Keratinocyte (primary cell): ENCODE data around the gene F7. TPM values are rescaled to one million over a fixed set of nuclear protein-coding genes. Genes with fewer than 3 reads are reported as not detected.

Experiments used
- DNase-seq: peaks from one replicate; pipeline ENCODE4 v3.0.0-alpha.2; 2011; ENCODE audit warnings: low read depth, missing footprints, low spot score
- FAIRE-seq: peaks from 2 replicates; lab custom pipeline; 2011; peaks lifted over from hg19 to GRCh38; lab: Jason Lieb, UNC
- H2AFZ ChIP-seq: 2 replicates; pipeline ENCODE4 v1.6.0; 2012; ENCODE audit warnings: low read length, control low read depth, inconsistent platforms; ENCODE audit not compliant: control insufficient read depth
- H3K27ac ChIP-seq: 2 replicates; pipeline ENCODE4 v1.5.1; 2011; ENCODE audit warnings: low read length; ENCODE audit not compliant: control insufficient read depth, insufficient read depth
- H3K27me3 ChIP-seq: 3 replicates; pipeline ENCODE4 v1.6.0; 2011; ENCODE audit warnings: low read length; ENCODE audit not compliant: control insufficient read depth, insufficient read depth; ENCODE audit errors: extremely low read depth
- H3K36me3 ChIP-seq, 2 experiments: 2 replicates in 1 of 2; 3 replicates in 1 of 2; pipeline ENCODE4 v1.5.1; 2011; ENCODE audit warnings: low read length in 2 of 2, mild to moderate bottlenecking in 1 of 2; ENCODE audit not compliant: control insufficient read depth in 2 of 2, insufficient read depth in 2 of 2; ENCODE audit errors: extremely low read depth in 1 of 2
- H3K4me1 ChIP-seq: 3 replicates; pipeline ENCODE4 v1.5.1; 2011; ENCODE audit warnings: low read length; ENCODE audit not compliant: control insufficient read depth, insufficient read depth; ENCODE audit errors: extremely low read depth
- H3K4me2 ChIP-seq: 3 replicates; pipeline ENCODE4 v1.6.0; 2011; ENCODE audit warnings: low read depth, low read length; ENCODE audit not compliant: control insufficient read depth, insufficient read depth; ENCODE audit errors: extremely low read depth
- H3K4me3 ChIP-seq, 3 experiments: fragments of 200-600 bp in 1 of 3; sonication (generic) in 1 of 3; 2 replicates in 2 of 3; 3 replicates in 1 of 3; pipeline ENCODE4 v1.5.1; 2011 to 2016; ENCODE audit warnings: low read length in 3 of 3, mild to moderate bottlenecking in 3 of 3, control low read depth in 2 of 3, inconsistent platforms in 1 of 3, low read depth in 1 of 3, mixed read lengths in 1 of 3, mixed run types in 1 of 3, moderate library complexity in 1 of 3; ENCODE audit not compliant: control insufficient read depth in 2 of 3, insufficient read depth in 2 of 3; ENCODE audit errors: extremely low read depth in 1 of 3
- H3K79me2 ChIP-seq: 2 replicates; pipeline ENCODE4 v1.6.0; 2012; ENCODE audit warnings: low read length; ENCODE audit not compliant: control insufficient read depth, insufficient read depth
- H3K9ac ChIP-seq: 3 replicates; pipeline ENCODE4 v1.6.0; 2011; ENCODE audit warnings: low read length; ENCODE audit not compliant: control insufficient read depth, insufficient read depth; ENCODE audit errors: extremely low read depth
- H3K9me1 ChIP-seq: 3 replicates; pipeline ENCODE4 v1.6.0; 2011; ENCODE audit warnings: low read length; ENCODE audit not compliant: control insufficient read depth, insufficient read depth; ENCODE audit errors: extremely low read depth
- H3K9me3 ChIP-seq: 2 replicates; pipeline ENCODE4 v1.5.1; 2012; ENCODE audit warnings: low read depth, low read length; ENCODE audit not compliant: control insufficient read depth
- H4K20me1 ChIP-seq: 3 replicates; pipeline ENCODE4 v1.6.0; 2011; ENCODE audit warnings: low read length; ENCODE audit not compliant: control insufficient read depth, insufficient read depth; ENCODE audit errors: extremely low read depth
- EZH2 ChIP-seq: IDR thresholded peaks from one replicate; pipeline ENCODE4 v1.6.1; 2012; ENCODE audit warnings: inconsistent platforms, mild to moderate bottlenecking, low read length, moderate library complexity
- dilution Hi-C: fragments of 300-500 bp; cut with MboI; formaldehyde crosslinking; loops from one replicate; pipeline ENCODE4 v1.7.0; 2020; ENCODE audit warnings: low sequenced_read_pairs; ENCODE audit not compliant: extremely low pct_ligation_motif_present
- polyA plus RNA-seq, 5 experiments: library from polyadenylated mRNA; depleted of rRNA in 3 of 5; stranded (reverse) in 3 of 5; stranded (forward) in 1 of 5; unstranded in 1 of 5; fragments of >200 nt; gene quantifications; 1 replicate in 1 of 5; 2 replicates in 3 of 5; 3 replicates in 1 of 5; pipeline versions ENCODE4 v1.2.1 to v1.2.3, GENCODE V29; 2011 to 2012; ENCODE audit warnings: missing spikeins in 2 of 5, low read depth in 1 of 5, low replicate concordance in 1 of 5
- TF ChIP-seq, protein P1 (sequence below), 3 experiments: IDR thresholded peaks in 1 of 3; conservative IDR thresholded peaks in 1 of 3; optimal IDR thresholded peaks in 1 of 3; 2 replicates in 2 of 3; 3 replicates in 1 of 3; pipeline versions ENCODE3 to v1.5.1; 2011; ENCODE audit warnings: low read length in 3 of 3, mild to moderate bottlenecking in 3 of 3, moderate library complexity in 2 of 3, control low read depth in 1 of 3, inconsistent platforms in 1 of 3; ENCODE audit not compliant: insufficient read depth in 2 of 3; ENCODE audit errors: extremely low read depth in 1 of 3

Gene F7
- polyA plus RNA-seq, 1 donor (not counting 4 experiments of a cell fraction or from before 2014, with no cell fraction given): not detected

DNA sequence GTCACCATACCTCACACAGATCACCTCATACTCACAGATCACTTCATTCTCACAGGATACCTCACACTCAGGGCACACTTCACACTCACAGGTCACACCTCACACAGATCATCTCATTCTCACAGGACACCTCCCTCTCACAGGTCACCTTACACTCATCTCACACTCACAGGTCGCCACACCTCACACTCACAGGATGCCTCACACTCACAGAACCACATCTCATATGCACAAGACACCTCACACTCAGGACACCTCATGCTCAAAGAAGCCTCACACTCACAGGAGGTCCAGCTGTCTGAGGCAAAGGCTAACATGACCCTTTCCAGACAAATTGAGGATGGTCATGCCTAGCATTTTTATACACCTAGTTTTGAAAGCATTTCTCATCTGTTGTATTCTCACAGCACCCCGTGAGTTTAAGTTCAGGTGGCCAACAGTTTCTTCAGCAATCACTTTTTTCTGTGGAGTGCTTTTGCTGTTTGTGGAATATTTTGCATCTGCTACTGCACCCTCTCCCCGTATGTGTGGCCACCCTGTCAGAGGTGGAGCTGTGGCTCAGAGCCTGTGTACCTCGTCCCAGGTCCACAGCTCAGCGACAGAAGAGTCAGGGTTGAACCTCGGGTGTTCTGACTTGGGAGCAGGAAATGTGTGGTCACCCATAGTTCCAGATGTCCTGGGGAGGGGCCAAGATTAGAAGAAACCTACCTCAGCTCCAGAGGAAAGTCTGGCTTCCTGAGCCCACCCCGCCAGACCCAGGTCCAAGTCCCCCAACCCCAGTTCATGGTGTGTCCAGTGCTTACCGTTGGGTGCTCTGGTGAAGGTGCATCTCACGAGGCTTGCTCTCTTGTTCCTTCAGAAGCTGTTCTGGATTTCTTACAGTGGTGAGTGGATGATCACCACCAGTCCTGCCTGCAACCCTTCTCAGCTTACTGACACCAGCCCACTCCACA, 7.6 kb downstream of the F7 start:
- Histone ChIP-seq H3K4me3 (no peak overlapping the region), H3K27ac (no peak overlapping the region), H3K9me1 (no peaks in the 10 kb centered on the region), H3K9me3 (no peaks in the 10 kb centered on the region), H3K4me2 (no peak overlapping the region), H3K4me1 (no peaks in the 10 kb centered on the region), H3K27me3 (peaks cover 36% of the 10 kb centered on the region), H2AFZ (no peak overlapping the region), H3K79me2 (no peaks in the 10 kb centered on the region), H3K36me3 (no peaks in the 10 kb centered on the region), H3K9ac (no peak overlapping the region), H4K20me1 (no peaks in the 10 kb centered on the region)
- TF ChIP-seq, protein P1, sequence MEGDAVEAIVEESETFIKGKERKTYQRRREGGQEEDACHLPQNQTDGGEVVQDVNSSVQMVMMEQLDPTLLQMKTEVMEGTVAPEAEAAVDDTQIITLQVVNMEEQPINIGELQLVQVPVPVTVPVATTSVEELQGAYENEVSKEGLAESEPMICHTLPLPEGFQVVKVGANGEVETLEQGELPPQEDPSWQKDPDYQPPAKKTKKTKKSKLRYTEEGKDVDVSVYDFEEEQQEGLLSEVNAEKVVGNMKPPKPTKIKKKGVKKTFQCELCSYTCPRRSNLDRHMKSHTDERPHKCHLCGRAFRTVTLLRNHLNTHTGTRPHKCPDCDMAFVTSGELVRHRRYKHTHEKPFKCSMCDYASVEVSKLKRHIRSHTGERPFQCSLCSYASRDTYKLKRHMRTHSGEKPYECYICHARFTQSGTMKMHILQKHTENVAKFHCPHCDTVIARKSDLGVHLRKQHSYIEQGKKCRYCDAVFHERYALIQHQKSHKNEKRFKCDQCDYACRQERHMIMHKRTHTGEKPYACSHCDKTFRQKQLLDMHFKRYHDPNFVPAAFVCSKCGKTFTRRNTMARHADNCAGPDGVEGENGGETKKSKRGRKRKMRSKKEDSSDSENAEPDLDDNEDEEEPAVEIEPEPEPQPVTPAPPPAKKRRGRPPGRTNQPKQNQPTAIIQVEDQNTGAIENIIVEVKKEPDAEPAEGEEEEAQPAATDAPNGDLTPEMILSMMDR (optimal IDR thresholded peaks at IDR 0.05 in 1 of 3, IDR thresholded peaks at IDR 0.05 in 1 of 3, conservative IDR thresholded peaks at IDR 0.05 in 1 of 3; ENCODE audit: extremely low read depth in 1 of 3, insufficient read depth in 2 of 3, low read length in 3 of 3): no peak
- dilution Hi-C loops: no loop called here
- no peak for FAIRE-seq
- DNase-seq: no peak

DNA sequence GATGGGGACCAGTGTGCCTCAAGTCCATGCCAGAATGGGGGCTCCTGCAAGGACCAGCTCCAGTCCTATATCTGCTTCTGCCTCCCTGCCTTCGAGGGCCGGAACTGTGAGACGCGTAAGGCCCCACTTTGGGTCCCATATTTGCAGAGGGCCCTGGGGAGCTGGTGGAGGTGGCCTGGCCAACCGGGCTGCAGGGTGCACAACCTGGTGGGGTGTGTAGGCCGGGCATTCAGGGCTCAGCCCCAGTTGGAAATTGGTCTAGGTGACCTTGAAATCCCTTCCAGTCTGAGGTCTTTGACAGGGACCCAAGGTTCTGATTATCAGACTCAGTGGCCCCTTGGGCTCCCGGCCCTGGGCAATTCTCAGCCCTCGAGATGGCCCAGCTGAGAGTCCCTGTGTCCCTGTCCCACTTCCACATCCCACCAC, 8.3 kb downstream of the F7 start:
- Histone ChIP-seq H3K27ac (no peak overlapping the region), H4K20me1 (no peaks in the 10 kb centered on the region), H3K27me3 (peaks cover 35% of the 10 kb centered on the region), H3K4me3 (no peak overlapping the region), H2AFZ (no peak overlapping the region), H3K4me1 (no peaks in the 10 kb centered on the region), H3K4me2 (no peak overlapping the region), H3K79me2 (no peaks in the 10 kb centered on the region), H3K36me3 (no peaks in the 10 kb centered on the region), H3K9me3 (no peaks in the 10 kb centered on the region), H3K9ac (no peak overlapping the region), H3K9me1 (no peaks in the 10 kb centered on the region)
- no peak for DNase-seq
- no peak for FAIRE-seq
- TF ChIP-seq EZH2: no peak
- TF ChIP-seq, protein P1 (optimal IDR thresholded peaks at IDR 0.05 in 1 of 3, IDR thresholded peaks at IDR 0.05 in 1 of 3, conservative IDR thresholded peaks at IDR 0.05 in 1 of 3; ENCODE audit: extremely low read depth in 1 of 3, insufficient read depth in 2 of 3, low read length in 3 of 3): no peak
- dilution Hi-C loops: no loop called here
